Activated CD8-positive, alpha-beta memory T cell treated with anti-CD3 and anti-CD28 coated beads, Interleukin-2, amount 50 U/mL, for 24 hours (primary cell): ENCODE data around the gene UBXN4.
A peak's percentile ranks its signal among the peaks of the same experiment; 100 is the strongest.

Experiments used
- DNase-seq: peaks from one replicate; pipeline ENCODE4 v3.0.0-alpha.2; 2020; ENCODE audit errors: extremely low read depth

Gene UBXN4

DNA sequence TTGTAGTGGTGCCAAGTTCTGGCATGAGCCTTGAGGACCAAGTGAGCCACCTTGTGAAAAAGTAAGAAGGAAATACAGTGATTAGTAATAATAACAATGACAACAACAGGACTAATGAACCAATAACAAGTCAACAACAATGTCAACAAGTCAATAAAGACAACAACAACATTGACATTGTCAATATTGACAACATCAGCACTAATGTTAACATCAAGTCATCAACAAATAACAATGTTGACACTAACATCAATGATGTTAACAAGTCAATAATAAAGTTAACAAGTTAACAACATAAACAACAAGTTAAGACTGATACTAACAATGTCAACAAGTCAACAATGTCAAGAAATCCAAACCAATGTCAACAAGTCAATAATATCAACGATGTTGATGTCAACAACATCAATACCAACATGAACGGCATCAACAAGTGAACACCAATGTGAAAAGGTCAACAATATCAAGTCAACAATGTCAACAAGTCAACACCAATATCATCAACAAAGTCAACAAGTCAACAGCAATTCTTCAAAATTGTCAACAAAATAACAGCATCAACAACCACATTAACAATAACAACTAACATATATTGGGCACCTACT is 71.4 kb downstream of the UBXN4 start:
- DNase-seq: no peak

DNA sequence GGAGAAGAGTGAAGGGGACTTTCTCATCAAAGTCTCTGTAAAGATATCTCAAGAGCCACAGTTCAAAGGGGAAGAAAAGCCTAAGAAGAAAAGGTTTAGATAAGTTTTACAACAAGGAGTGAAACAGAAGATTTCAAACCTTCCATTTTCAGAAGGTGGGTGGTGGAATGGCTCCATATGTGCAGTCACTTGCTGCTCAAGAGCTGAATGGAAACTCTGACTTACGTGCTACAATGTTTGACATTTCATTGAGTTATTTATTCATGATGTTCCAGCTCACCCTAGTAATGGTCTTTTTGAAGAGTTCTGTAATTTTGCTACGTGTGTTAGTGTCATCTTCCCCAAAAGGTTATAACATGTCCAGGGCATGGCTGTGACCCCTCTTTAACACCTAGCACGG is 73.6 kb downstream of the UBXN4 start:
- DNase-seq: no peak

DNA sequence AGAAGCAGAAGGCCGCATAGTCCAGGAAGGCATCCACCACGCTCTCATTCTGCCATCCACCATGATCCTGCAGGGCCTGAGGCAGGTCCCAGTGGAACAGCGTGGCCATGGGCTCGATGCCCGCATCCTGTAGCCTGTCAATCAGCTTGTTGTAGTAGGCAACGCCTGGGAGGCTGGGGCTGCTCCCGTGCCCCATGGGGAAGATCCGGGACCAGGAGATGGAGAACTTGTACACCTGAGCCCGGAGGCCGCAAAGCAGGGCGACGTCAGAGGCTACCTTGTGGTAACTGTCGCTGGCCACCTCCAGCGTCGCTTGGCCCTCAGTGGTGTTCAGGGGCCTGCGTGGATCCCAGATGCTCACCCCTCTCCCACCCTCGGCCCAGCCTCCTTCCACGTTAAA is 75.8 kb downstream of the UBXN4 start:
- DNase-seq: no peak

DNA sequence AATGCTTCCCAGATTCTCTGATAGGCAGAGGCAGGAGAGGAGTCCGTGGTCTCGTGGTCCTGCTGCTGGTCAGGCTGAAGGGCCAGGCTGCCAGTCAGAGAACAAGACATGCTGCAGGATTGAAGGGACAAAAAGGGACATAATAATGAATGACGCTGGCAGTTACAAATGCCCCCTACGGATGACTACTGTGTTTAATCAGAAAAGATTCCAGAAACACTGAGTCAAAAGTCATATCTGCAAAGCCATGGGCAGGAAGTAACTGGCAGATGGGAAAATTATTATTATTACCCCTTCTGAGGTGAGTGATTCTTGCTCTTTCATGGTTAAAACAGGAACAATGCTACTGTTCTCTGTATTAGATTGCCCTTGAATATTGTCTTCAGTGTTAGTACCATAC is 76.3 kb downstream of the UBXN4 start:
- DNase-seq: no peak

DNA sequence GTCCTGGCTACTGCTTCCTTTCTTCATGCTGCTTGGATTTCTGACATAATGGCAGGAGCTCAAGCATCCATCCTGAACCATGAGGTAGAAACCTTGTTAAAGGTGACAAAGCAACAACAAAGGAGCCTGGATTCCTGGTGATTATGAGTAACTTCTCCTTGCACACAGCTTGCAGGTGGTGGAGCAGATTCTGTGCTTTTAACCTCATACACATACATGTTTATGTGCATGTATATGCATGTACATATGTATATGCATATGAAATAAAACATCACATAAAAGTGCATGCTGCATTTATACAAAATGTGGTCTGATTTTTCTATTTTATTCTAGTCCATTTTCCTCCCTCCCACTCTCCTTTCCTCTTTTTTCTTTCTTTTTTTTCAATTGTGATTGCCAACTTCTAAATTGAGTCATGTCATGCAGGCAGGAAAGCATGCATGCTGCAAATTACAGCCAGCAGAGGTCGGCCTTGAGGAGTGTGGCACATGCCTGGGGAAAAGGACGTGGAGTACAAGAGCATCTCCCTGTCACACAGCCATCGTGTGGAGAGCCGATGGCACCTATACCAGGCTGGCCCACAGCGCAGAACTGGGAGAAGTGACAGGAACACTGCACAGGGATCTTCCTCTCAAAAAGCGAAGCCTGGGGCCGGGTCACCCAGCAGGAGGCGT is 77.4 kb downstream of the UBXN4 start:
- no peak for DNase-seq

DNA sequence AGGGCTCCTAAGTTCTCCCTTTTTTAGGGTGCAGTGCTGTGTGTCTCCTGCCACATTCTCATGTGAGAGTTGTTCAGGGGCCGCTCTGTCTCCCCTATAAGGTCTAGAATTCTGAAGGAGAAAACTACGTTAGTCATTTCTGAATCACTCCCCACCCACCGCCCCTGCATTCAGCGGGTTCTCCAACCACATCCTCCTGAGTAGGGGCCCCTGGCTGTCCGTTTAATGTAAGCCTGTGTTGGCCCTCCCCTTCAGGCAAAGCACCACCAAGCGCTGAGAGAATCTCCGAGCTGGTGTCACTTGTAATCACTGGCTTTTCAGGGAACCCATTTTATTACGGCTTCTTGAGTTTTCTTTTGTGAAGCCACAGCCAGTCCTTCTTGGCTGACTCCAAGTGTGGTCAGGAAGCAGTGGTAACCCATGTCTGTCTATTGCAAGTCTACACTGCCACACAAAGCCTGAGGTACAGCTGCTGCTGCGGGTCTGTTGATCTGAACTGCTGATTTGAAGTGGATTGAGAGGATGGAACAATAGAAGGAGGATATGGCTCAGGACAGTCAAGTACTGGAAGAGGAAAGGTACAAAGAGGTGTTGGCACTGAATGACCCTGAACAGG is 78.5 kb downstream of the UBXN4 start:
- DNase-seq: peak; percentile 85

DNA sequence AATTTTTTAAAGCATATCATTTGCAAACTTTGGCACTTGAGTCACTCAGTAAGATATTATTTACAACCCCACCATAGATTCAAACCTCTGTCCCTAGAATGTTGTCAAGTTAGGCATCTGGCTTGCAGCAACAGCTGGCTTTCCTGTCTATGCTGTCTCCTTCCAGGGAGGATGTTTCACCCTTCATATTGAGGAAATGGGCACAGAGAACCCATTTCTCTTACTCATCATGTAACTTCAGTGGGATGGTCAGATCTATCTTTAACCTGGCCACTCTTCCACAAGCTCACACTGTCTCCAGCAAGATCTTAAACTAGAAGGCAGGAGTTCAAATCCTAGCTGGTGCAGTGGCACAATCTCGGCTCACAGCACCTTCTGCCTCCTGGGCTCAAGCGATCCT is 79.5 kb downstream of the UBXN4 start:
- DNase-seq: no peak

DNA sequence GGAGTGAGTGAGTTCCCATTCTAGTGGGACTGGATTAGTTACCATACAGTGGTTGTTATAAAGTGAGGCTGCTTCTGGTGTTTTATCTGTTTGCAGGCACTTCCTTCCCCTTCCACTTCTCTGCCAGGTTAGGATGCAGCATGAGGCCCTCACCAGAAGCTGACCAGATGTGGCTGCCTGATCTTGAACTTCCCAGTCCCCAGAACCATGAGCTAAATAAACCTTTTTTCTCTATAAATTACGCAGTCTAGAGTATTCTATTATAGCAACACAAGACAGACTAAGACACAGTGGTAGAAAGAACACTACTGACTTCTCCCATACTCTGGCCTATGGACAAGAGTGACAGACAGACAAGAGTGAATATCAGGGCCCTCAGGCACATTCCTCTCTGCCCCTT is 81.2 kb downstream of the UBXN4 start:
- DNase-seq: no peak

DNA sequence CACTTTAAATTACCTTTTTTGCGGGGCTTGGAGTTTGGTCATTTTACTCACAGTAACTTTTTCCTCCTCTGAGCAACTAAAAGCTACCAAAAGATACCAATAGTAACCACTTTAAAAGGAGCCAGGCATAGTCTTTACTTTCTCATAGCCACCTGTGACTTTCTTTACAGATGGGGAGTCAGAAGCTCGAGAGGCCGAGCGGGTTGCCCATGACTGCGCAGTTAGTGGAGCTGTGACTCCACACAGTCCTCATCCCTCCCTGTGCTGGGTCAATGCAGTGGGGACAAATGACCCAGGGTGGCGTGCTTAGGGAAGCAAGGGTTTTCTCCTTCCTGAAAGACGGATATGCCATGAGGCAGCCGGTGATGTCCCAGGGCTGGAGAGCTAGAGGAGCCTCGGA is 83.5 kb downstream of the UBXN4 start:
- DNase-seq: no peak

DNA sequence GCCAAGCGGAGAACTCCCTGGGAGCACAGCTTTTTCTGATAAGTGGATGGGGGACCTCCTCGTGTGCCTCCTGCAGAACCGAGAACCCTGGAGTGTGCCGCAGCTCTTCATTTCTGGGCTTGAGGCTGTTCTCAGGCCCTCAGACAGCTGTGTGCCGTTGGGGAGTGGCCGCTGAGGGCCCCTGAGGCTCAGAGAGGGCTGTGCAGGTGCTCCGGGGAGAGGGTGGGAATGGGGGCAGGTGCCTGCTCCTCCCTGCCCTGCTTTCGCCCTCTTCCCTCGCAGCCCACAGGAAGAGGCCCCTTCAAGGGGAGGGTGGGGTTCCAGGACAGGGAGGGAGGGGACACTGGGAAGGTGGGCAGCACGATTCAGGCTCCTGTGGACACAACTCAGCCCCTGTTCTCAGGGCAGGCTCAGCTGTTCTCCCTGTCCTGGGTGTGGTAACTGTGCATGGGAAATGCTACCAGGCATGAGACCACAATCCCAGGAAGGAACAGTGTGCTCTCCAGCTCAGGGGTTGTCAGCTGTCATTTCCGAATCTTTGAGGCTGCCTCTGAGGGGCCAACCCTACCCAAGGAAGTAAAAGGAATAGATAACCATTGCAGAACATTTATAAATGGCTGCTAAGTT is 84.0 kb downstream of the UBXN4 start:
- DNase-seq: no peak

DNA sequence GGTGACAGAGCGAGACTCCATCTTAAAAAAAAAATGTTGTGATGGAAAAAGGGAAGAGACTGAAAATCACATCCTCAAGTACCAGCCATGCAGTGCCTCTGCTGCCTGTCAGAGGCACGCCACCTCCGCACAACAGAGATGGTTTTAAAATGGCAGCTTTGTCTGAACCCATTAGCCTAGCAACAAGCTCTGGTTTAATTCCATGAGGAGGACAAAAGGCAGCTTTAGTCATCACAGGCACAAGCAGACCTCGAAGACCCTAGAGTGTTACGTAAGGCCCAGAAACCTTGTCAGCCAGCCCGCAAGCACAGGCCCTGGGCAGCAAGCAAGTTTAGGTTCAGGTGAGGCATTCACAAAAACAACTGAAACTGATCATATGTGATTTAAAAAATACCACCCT is 84.9 kb downstream of the UBXN4 start:
- no peak for DNase-seq

DNA sequence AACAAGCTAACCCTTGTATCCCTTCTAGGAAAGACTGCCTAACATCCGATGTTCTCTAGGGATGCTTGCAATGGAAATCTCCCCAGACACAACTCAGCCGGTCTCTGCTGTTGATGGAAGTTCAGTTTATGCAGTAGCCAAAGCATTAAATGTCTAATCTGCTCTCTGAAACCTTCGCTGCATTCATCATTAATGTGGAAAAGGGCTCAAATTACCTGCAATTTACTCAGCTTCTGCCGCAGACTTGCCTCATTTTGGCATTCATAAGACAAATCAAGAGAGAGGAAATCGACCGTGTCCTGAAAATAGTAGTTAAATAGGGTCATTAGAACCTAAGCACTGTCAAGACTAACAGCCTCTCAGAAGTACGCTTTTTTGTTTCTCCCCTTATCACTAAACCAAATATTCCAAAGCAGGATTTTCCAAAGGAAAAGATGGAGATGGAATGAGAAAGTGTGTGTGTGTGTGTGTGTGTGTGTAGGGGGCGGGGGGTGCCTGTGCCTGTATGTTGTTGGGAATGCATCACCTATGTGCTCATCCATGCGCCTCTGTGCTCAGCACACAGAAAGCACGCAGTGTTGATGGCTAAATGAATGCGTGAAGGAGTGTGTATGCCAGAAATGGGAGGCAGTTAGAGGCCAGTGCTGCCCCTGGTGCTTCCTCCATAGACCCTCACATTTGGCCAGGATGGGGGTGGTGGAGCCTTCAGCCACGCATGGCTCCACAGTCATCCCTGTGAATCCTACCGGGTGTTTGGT is 87.9 kb downstream of the UBXN4 start:
- DNase-seq: no peak

DNA sequence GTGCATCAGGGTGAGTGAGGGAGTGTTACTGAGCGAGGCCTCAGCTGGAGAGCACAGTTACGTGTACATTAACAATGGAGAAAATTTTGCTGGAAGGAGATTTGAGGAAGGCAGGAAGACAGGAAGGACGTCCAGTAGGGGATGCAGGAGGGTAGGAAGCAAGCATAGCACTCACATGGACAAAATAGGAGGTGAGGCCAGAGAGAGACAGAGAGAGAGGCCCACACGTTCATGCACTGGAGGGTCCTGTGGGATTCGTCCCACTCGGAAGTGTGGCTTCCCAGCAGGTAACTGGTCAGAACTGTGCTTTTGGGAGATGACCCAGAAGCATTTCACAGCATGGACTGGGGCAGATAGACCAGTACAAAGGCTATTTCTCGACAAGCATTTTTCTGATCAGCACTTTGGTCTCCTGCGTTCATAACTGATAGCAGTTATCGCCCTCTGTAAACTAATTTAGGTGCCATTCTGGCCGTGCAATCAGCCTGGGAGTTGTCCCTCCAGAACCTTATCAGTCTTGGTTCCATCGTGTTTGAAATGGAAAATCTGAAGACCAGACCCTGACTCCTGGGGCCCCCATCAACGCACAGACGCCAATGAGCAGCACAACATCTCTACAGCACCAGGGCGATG is 89.6 kb downstream of the UBXN4 start:
- DNase-seq: no peak

DNA sequence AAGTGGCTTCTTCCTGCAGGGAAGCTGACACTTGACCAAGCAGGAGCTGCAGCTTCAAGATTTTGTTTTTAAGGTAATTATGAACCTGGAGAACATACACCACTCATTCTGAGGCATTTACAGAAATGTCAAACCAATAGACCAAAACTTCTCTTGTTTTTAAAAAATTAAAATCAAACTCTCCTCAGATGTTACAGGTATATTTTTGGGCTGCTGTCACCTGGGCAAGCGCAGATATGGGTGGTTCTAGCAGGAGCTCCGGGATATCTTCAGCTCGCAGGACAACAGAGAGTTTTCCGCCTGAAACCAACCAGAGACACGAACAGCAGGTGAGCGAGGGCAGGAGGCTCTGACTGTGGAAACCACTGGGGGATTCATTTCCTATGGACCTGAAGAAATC is 91.2 kb downstream of the UBXN4 start:
- no peak for DNase-seq
